Measurements from ENCODE around the gene HNRNPLL. TPM values are rescaled to one million over a fixed set of nuclear protein-coding genes. Genes with fewer than 3 reads are reported as not detected.

HNRNPLL gene
- total and polyA plus RNA-seq, 8 donors = 4.9 to 20.8 (median 14.3) TPM

GRCh38 chr2:38597115-38597514, 5.6 kb downstream of the HNRNPLL start:
- no peak for TF ChIP-seq CTCF (IDR thresholded peaks at IDR 0.05)
- H3K27me3 ChIP-seq = no peaks in the 10 kb centered on the region
- WGBS, 2 donors = 54 to 59% methylated on average over 5 of the region's 5 CpGs
- ATAC-seq (no peak), FAIRE-seq (no peak), DNase-seq (no peak)
- no peak overlapping the region for H3K4me3 ChIP-seq
- intact Hi-C loops (cut with DNase I) = no loop called here
- H3K36me3 ChIP-seq = no peaks in the 10 kb centered on the region
- H3K27ac ChIP-seq = no peak overlapping the region
- no peaks in the 10 kb centered on the region for H3K9me3 ChIP-seq
- H3K4me1 ChIP-seq = peaks cover 16 to 26% (median 24%) of the 10 kb centered on the region in 3 donors

GRCh38 chr2:38596229-38596628, 6.5 kb downstream of the HNRNPLL start:
- no peaks in the 10 kb centered on the region for H3K27me3 ChIP-seq
- H3K27ac ChIP-seq = no peak overlapping the region
- TF ChIP-seq CTCF (IDR thresholded peaks at IDR 0.05) = no peak
- ATAC-seq = no peak
- no peaks in the 10 kb centered on the region for H3K9me3 ChIP-seq
- no peaks in the 10 kb centered on the region for H3K36me3 ChIP-seq
- peaks cover 16 to 26% (median 24%) of the 10 kb centered on the region in 3 donors for H3K4me1 ChIP-seq
- WGBS, 2 donors = 92 to 96% methylated on average over 6 of the region's 6 CpGs
- H3K4me3 ChIP-seq = no peak overlapping the region
- DNase-seq = no peak
- intact Hi-C loops (cut with DNase I) = no loop called here
- no peak for FAIRE-seq

- Histone ChIP-seq H3K27ac (no peak overlapping the region), H3K27me3 (no peaks in the 10 kb centered on the region), H3K4me1 (peaks cover 0 to 9% (median 0%) of the 10 kb centered on the region in 3 donors), H3K36me3 (no peaks in the 10 kb centered on the region), H3K4me3 (no peak overlapping the region), H3K9me3 (no peaks in the 10 kb centered on the region)
- no peak for TF ChIP-seq CTCF (IDR thresholded peaks at IDR 0.05)
- DNase-seq = no peak
- FAIRE-seq = no peak
- WGBS, 2 donors = 47 to 58% methylated on average over 2 of the region's 2 CpGs
- no peak for ATAC-seq
- intact Hi-C loops (cut with DNase I) = no loop called here
Observed at GRCh38 chr2:38592951-38593350, 9.8 kb downstream of the HNRNPLL start.

- Histone ChIP-seq H3K27ac (no peak overlapping the region), H3K36me3 (no peaks in the 10 kb centered on the region), H3K4me1 (no peaks in the 10 kb centered on the region), H3K4me3 (no peak overlapping the region), H3K9me3 (no peaks in the 10 kb centered on the region), H3K27me3 (no peaks in the 10 kb centered on the region)
- WGBS, 2 donors = 29 to 30% methylated on average over 2 of the region's 2 CpGs
- no peak for TF ChIP-seq CTCF (IDR thresholded peaks at IDR 0.05)
- no peak for ATAC-seq
- no peak for DNase-seq
- peak; percentile 70 for FAIRE-seq
- intact Hi-C loops (cut with DNase I) = no loop called here
Observed at GRCh38 chr2:38591152-38591551, 11.6 kb downstream of the HNRNPLL start.

GRCh38 chr2:38590053-38590452, 12.7 kb downstream of the HNRNPLL start:
- no peak for TF ChIP-seq CTCF (IDR thresholded peaks at IDR 0.05)
- no peak for ATAC-seq
- no peaks in the 10 kb centered on the region for H3K4me1 ChIP-seq
- no peak for FAIRE-seq
- H3K36me3 ChIP-seq = peaks cover 0 to 3% (median 0%) of the 10 kb centered on the region in 3 donors
- intact Hi-C loops (cut with DNase I) = no loop called here
- no peaks in the 10 kb centered on the region for H3K9me3 ChIP-seq
- H3K27ac ChIP-seq = no peak overlapping the region
- no peaks in the 10 kb centered on the region for H3K27me3 ChIP-seq
- no peak for DNase-seq
- WGBS, 2 donors = 83 to 90% methylated on average over 3 of the region's 3 CpGs
- H3K4me3 ChIP-seq = no peak overlapping the region
